Neuronal stem cell (in vitro differentiated cells): ENCODE measurements around the gene IGF2BP3.
A peak's percentile ranks its signal among the peaks of the same experiment; 100 is the strongest.

Source experiments
- DNase-seq: peaks from one replicate; pipeline ENCODE4 v3.0.0-alpha.2; 2013; ENCODE audit warnings: low spot score
- H2AFZ ChIP-seq: one replicate; pipeline ENCODE4 v1.6.1; 2013; ENCODE audit warnings: mild to moderate bottlenecking, low read length, inconsistent platforms
- H2AK5ac ChIP-seq: 2 replicates; pipeline ENCODE4 v1.6.1; 2013; ENCODE audit warnings: low read depth, mild to moderate bottlenecking, inconsistent platforms, low read length, moderate library complexity, mixed read lengths
- H2BK120ac ChIP-seq: 2 replicates; pipeline ENCODE4 v1.6.1; 2013; ENCODE audit warnings: low read depth, mild to moderate bottlenecking, inconsistent platforms, low read length, moderate library complexity, mixed read lengths
- H2BK12ac ChIP-seq: one replicate; pipeline ENCODE4 v1.6.1; 2013; ENCODE audit warnings: low read length, inconsistent platforms
- H2BK15ac ChIP-seq: 2 replicates; pipeline ENCODE4 v1.6.1; 2013; ENCODE audit warnings: mild to moderate bottlenecking, low read length, inconsistent platforms, mixed read lengths
- H2BK5ac ChIP-seq: one replicate; pipeline ENCODE4 v1.6.1; 2013; ENCODE audit warnings: inconsistent platforms, mild to moderate bottlenecking, low read length, moderate library complexity
- H3K14ac ChIP-seq: one replicate; pipeline ENCODE4 v1.6.1; 2013; ENCODE audit warnings: low read length, inconsistent platforms
- H3K18ac ChIP-seq: 2 replicates; pipeline ENCODE4 v1.6.1; 2013; ENCODE audit warnings: low read length, inconsistent platforms
- H3K23ac ChIP-seq: 2 replicates; pipeline ENCODE4 v1.6.1; 2013; ENCODE audit warnings: low read depth, mild to moderate bottlenecking, mixed read lengths, low read length, inconsistent platforms; ENCODE audit not compliant: poor library complexity
- H3K27ac ChIP-seq: replicated peaks from 3 replicates; pipeline ENCODE4 v1.5.1; 2013; ENCODE audit warnings: low read length, inconsistent platforms
- H3K27me3 ChIP-seq, 3 experiments: 2 replicates each; pipeline ENCODE4 v1.6.1; 2013; ENCODE audit warnings: low read length in 3 of 3, mild to moderate bottlenecking in 2 of 3, inconsistent platforms in 1 of 3, low read depth in 1 of 3, mixed read lengths in 1 of 3, moderate library complexity in 1 of 3; ENCODE audit not compliant: control insufficient read depth in 3 of 3, insufficient read depth in 3 of 3
- H3K36me3 ChIP-seq, 2 donors: replicated peaks in 1 of 2; 2 replicates each; pipeline ENCODE4 v1.6.1; 2013; ENCODE audit warnings: low read length in 2 of 2; ENCODE audit not compliant: control insufficient read depth in 2 of 2, insufficient read depth in 2 of 2
- H3K4ac ChIP-seq: 2 replicates; pipeline ENCODE4 v1.6.1; 2013; ENCODE audit warnings: inconsistent platforms, mild to moderate bottlenecking, low read length, moderate library complexity
- H3K4me1 ChIP-seq, 2 donors: 1 replicate in 1 of 2; 2 replicates in 1 of 2; pipeline ENCODE4 v1.6.1; 2013; ENCODE audit warnings: low read length in 2 of 2, low read depth in 1 of 2; ENCODE audit not compliant: control insufficient read depth in 2 of 2, insufficient read depth in 1 of 2
- H3K4me2 ChIP-seq: one replicate; pipeline ENCODE4 v1.6.1; 2013; ENCODE audit warnings: mild to moderate bottlenecking, low read length, inconsistent platforms; ENCODE audit not compliant: insufficient read depth, poor library complexity, severe bottlenecking
- H3K4me3 ChIP-seq, 2 donors: 2 replicates each; pipeline ENCODE4 v1.5.1; 2013; ENCODE audit warnings: low read length in 2 of 2, mild to moderate bottlenecking in 2 of 2, inconsistent platforms in 1 of 2, moderate library complexity in 1 of 2
- H3K79me1 ChIP-seq: one replicate; pipeline ENCODE4 v1.6.1; 2013; ENCODE audit warnings: low read depth, mild to moderate bottlenecking, inconsistent platforms, low read length, moderate library complexity
- H3K9ac ChIP-seq: one replicate; pipeline ENCODE4 v1.6.1; 2013; ENCODE audit warnings: mild to moderate bottlenecking, low read depth, low read length, inconsistent platforms; ENCODE audit not compliant: poor library complexity
- H3K9me3 ChIP-seq, 2 donors: replicated peaks in 1 of 2; 2 replicates each; pipeline versions ENCODE3 to v1.6.1; 2013; ENCODE audit warnings: low read length in 2 of 2, mild to moderate bottlenecking in 2 of 2, inconsistent platforms in 1 of 2, low read depth in 1 of 2, mixed read lengths in 1 of 2, moderate library complexity in 1 of 2; ENCODE audit not compliant: control insufficient read depth in 2 of 2, insufficient read depth in 1 of 2
- H4K8ac ChIP-seq: one replicate; pipeline ENCODE4 v1.6.1; 2013; ENCODE audit warnings: low read depth, mild to moderate bottlenecking, inconsistent platforms, low read length, moderate library complexity
- H4K91ac ChIP-seq: one replicate; pipeline ENCODE4 v1.6.1; 2013; ENCODE audit warnings: low read length, low read depth, mild to moderate bottlenecking, inconsistent platforms; ENCODE audit not compliant: poor library complexity
- WGBS, 2 donors: extraction: QIAGEN DNeasy Blood & Tissue Kit; methylation state at CpG; one replicate each; pipeline ENCODE4 v1.1.7; 2013; ENCODE audit warnings: missing lambda C conversion rate in 2 of 2, mixed read lengths in 1 of 2; ENCODE audit not compliant: insufficient read length in 2 of 2, insufficient replicate concordance in 1 of 2; ENCODE audit errors: extremely low coverage in 2 of 2; 5-methylcytosine and 5-hydroxymethylcytosine counted together

The IGF2BP3 gene

GRCh38 chr7:23486002-23486773 is 15.9 kb upstream of the IGF2BP3 start:
- no peak overlapping the region for H2AK5ac ChIP-seq
- H3K9me3 ChIP-seq: no peaks in the 10 kb centered on the region
- H3K4me3 ChIP-seq: no peak overlapping the region
- no peaks in the 10 kb centered on the region for H3K27me3 ChIP-seq
- H2BK120ac ChIP-seq: no peak overlapping the region
- no peak overlapping the region for H2BK15ac ChIP-seq
- H3K4me1 ChIP-seq: peaks cover 2% of the 10 kb centered on the region in 2 donors
- no peak overlapping the region for H3K23ac ChIP-seq
- no peak for DNase-seq
- H2AFZ ChIP-seq: no peak overlapping the region
- no peak overlapping the region for H2BK12ac ChIP-seq
- H3K4ac ChIP-seq: no peak overlapping the region
- H3K36me3 ChIP-seq: peaks cover 0 to 24% of the 10 kb centered on the region in 2 donors
- no peak overlapping the region for H3K14ac ChIP-seq
- no peak overlapping the region for H2BK5ac ChIP-seq
- H3K79me1 ChIP-seq: no peaks in the 10 kb centered on the region
- H4K91ac ChIP-seq: no peak overlapping the region
- no peak overlapping the region for H3K9ac ChIP-seq
- no peak overlapping the region for H4K8ac ChIP-seq
- no CpG with 5 or more reads among the region's 13 CpGs for WGBS, 2 donors
- no peak overlapping the region for H3K18ac ChIP-seq
- peak overlapping the region; percentile 25 for H3K27ac ChIP-seq
- no peak overlapping the region for H3K4me2 ChIP-seq

- Histone ChIP-seq H3K36me3 (peaks cover 0 to 27% of the 10 kb centered on the region in 2 donors), H2AFZ (no peak overlapping the region), H4K8ac (no peak overlapping the region), H2BK12ac (no peak overlapping the region), H3K27me3 (no peaks in the 10 kb centered on the region), H3K4me2 (no peak overlapping the region), H2BK120ac (no peak overlapping the region), H3K9ac (no peak overlapping the region), H3K9me3 (no peaks in the 10 kb centered on the region), H3K79me1 (peaks cover 1% of the 10 kb centered on the region), H4K91ac (no peak overlapping the region), H2BK15ac (no peak overlapping the region), H3K23ac (no peak overlapping the region), H3K4me3 (no peak overlapping the region), H3K14ac (no peak overlapping the region), H3K18ac (no peak overlapping the region), H2AK5ac (no peak overlapping the region), H3K4me1 (peaks cover 2% of the 10 kb centered on the region in 2 donors), H2BK5ac (no peak overlapping the region), H3K4ac (no peak overlapping the region), H3K27ac (no peak overlapping the region)
- no peak for DNase-seq
- no CpG with 5 or more reads among the region's 4 CpGs for WGBS, 2 donors
These were observed 12.4 kb upstream of the IGF2BP3 start for GRCh38 chr7:23482686-23483085.

- Histone ChIP-seq H3K23ac (no peak overlapping the region), H2BK120ac (no peak overlapping the region), H2BK15ac (no peak overlapping the region), H2BK5ac (no peak overlapping the region), H4K8ac (no peak overlapping the region), H4K91ac (no peak overlapping the region), H2AK5ac (no peak overlapping the region), H3K9ac (no peak overlapping the region), H3K36me3 (peaks cover 0 to 15% of the 10 kb centered on the region in 2 donors), H2BK12ac (no peak overlapping the region), H3K18ac (no peak overlapping the region), H3K4me3 (no peak overlapping the region), H3K9me3 (no peaks in the 10 kb centered on the region), H3K4ac (no peak overlapping the region), H3K14ac (no peak overlapping the region), H3K79me1 (peaks cover 4% of the 10 kb centered on the region), H2AFZ (no peak overlapping the region), H3K4me1 (peaks cover 0 to 10% of the 10 kb centered on the region in 2 donors), H3K27ac (no peak overlapping the region), H3K27me3 (no peaks in the 10 kb centered on the region), H3K4me2 (no peak overlapping the region)
- DNase-seq: no peak
- WGBS, 2 donors: 100% methylated on average over 1 of the region's 6 CpGs; no CpG with 5 or more reads in 1 of the 2 donors
These were observed 7.9 kb upstream of the IGF2BP3 start for GRCh38 chr7:23477962-23478866.

GRCh38 chr7:23477157-23477499 is 6.8 kb upstream of the IGF2BP3 start:
- Histone ChIP-seq H3K4ac (no peak overlapping the region), H2BK12ac (no peak overlapping the region)
- no CpG with 5 or more reads among the region's 1 CpG for WGBS, 2 donors

More at GRCh38 chr7:23477157-23477499, 6.8 kb upstream of the IGF2BP3 start:
- Histone ChIP-seq H2AK5ac (no peak overlapping the region), H3K27me3 (no peaks in the 10 kb centered on the region), H2BK5ac (no peak overlapping the region), H3K9me3 (no peaks in the 10 kb centered on the region), H3K14ac (no peak overlapping the region), H4K8ac (no peak overlapping the region), H3K18ac (no peak overlapping the region), H2BK15ac (no peak overlapping the region), H3K4me2 (no peak overlapping the region), H2BK120ac (no peak overlapping the region), H3K4me3 (peak overlapping the region in 1 of 2 donors; percentile 58), H2AFZ (no peak overlapping the region), H3K23ac (no peak overlapping the region), H4K91ac (no peak overlapping the region), H3K4me1 (peaks cover 1 to 10% of the 10 kb centered on the region in 2 donors), H3K27ac (no peak overlapping the region), H3K79me1 (peaks cover 4% of the 10 kb centered on the region), H3K9ac (no peak overlapping the region), H3K36me3 (peaks cover 0 to 11% of the 10 kb centered on the region in 2 donors)
- DNase-seq: no peak
